Lower leg skin (tissue), 3 donors: ENCODE data around the gene SIK3.

Experiments used
- POLR2A ChIP-seq, 2 donors: fragments of 450-650 bp; IDR thresholded peaks; one replicate each; pipeline ENCODE4 v1.6.1; 2016 to 2017; ENCODE audit warnings: antibody characterized with exemption in 2 of 2, mild to moderate bottlenecking in 1 of 2, moderate library complexity in 1 of 2
- TF ChIP-seq, protein P1 (sequence below), 3 donors: fragments of 450-650 bp; IDR thresholded peaks; one replicate each; pipeline ENCODE4 v1.5.1; 2016; ENCODE audit warnings: antibody characterized with exemption in 3 of 3, mild to moderate bottlenecking in 3 of 3, moderate library complexity in 2 of 3

DNA sequence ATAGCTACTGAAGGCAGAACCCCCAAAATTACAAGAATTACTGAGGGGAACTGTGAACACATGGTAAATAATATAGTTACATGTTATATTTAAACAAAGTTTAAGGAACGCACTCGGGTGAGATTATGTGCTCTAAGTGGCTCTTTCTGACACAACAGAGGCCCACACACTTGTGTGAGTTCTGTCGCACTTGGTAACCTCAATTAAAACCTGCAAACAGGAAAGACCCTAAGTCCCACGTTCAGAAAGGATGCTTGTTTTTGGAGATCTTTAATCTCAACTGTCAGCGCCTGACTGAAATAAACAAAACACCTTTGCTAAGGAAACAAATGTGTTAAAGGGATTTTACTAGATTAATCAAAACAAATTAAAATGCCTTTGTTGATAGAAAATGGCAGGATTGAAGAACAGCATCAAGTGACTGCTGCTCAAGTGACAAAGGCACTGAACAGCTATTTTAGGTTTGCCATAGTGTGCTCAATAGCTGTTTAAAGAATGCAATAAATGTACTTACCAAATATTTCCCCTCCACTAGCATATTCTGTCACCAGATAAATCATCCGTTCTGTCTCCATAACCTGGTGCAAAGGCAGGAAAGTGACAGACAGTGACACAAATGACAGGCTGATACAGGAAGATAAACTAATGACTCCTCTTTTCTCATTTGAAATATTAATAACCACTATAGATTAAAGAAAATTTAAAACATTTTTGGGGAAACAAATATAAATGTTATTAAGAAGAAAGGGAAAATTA is 144.5 kb downstream of the SIK3 start:
- TF ChIP-seq, protein P1, sequence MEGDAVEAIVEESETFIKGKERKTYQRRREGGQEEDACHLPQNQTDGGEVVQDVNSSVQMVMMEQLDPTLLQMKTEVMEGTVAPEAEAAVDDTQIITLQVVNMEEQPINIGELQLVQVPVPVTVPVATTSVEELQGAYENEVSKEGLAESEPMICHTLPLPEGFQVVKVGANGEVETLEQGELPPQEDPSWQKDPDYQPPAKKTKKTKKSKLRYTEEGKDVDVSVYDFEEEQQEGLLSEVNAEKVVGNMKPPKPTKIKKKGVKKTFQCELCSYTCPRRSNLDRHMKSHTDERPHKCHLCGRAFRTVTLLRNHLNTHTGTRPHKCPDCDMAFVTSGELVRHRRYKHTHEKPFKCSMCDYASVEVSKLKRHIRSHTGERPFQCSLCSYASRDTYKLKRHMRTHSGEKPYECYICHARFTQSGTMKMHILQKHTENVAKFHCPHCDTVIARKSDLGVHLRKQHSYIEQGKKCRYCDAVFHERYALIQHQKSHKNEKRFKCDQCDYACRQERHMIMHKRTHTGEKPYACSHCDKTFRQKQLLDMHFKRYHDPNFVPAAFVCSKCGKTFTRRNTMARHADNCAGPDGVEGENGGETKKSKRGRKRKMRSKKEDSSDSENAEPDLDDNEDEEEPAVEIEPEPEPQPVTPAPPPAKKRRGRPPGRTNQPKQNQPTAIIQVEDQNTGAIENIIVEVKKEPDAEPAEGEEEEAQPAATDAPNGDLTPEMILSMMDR (IDR thresholded peaks at IDR 0.05) = no peak
- no peak for TF ChIP-seq POLR2A (IDR thresholded peaks at IDR 0.05)
